ENCODE measurements around the gene TRIML1. TPM values are rescaled to one million over a fixed set of nuclear protein-coding genes. Genes with fewer than 3 reads are reported as not detected.

Gene TRIML1
- total and polyA plus RNA-seq, 9 of the 15 experiments (the other 6 are each of a cell fraction or from before 2014, with no cell fraction given): 0.10 TPM; not detected in 8

- H3K9me3 ChIP-seq (replicated peaks; ENCODE audit: control insufficient read depth, insufficient read depth, low read depth, low read length): no peaks in the 10 kb centered on the region
- FAIRE-seq (no peak), ATAC-seq (no peak), DNase-seq (ENCODE audit: extremely low read depth in 1 of 4, low spot score in 3 of 4) (no peak)
- no peak overlapping the region for H3K4me2 ChIP-seq (ENCODE audit: insufficient read depth, low read length)
- H3K79me2 ChIP-seq (ENCODE audit: control insufficient read depth, insufficient read depth, low read length): no peaks in the 10 kb centered on the region
- no peak for TF ChIP-seq ZSCAN32 (CRISPR knock-in tag; IDR thresholded peaks at IDR 0.05)
- no peak for TF ChIP-seq RFX1 (IDR thresholded peaks at IDR 0.05)
- no peak for TF ChIP-seq NR1H2 (CRISPR knock-in tag; IDR thresholded peaks at IDR 0.05)
- no peak for TF ChIP-seq KHSRP (IDR thresholded peaks at IDR 0.05)
- no peak for TF ChIP-seq ZNF384 (IDR thresholded peaks at IDR 0.05; ENCODE audit: low read depth, low read length)
- no peak for TF ChIP-seq SRSF1 (IDR thresholded peaks at IDR 0.05; ENCODE audit: low read depth, low read length)
- no peak for TF ChIP-seq IRF9 (tag; IDR thresholded peaks at IDR 0.05)
- no peak for TF ChIP-seq ZNF239 (CRISPR knock-in tag; IDR thresholded peaks at IDR 0.05)
- no peak for TF ChIP-seq SOX6 (IDR thresholded peaks at IDR 0.05)
- no peak for TF ChIP-seq NFIX (CRISPR knock-in tag; IDR thresholded peaks at IDR 0.05; ENCODE audit: low read depth)
- no peak for TF ChIP-seq CSDE1 (IDR thresholded peaks at IDR 0.05)
- no peak for TF ChIP-seq HINFP (tag; conservative IDR thresholded peaks at IDR 0.05; ENCODE audit: low read depth)
- TF ChIP-seq MAX (CRISPR knock-in tag; IDR thresholded peaks at IDR 0.05): no peak
- intact Hi-C loops (cut with micrococcal nuclease): no loop called here
- no peaks in the 10 kb centered on the region for H4K20me1 ChIP-seq (replicated peaks; ENCODE audit: control insufficient read depth, insufficient read depth, low read length)
- H2AFZ ChIP-seq (ENCODE audit: low read depth, low read length): no peak overlapping the region
- no peaks in the 10 kb centered on the region for H3K36me3 ChIP-seq (ENCODE audit: control insufficient read depth, insufficient read depth, low read length)
- no peaks in the 10 kb centered on the region for H3K9me1 ChIP-seq (ENCODE audit: control insufficient read depth, insufficient read depth, low read length)
- H3K4me1 ChIP-seq (replicated peaks in 1 of 2; ENCODE audit: control insufficient read depth in 2 of 2, insufficient read depth in 2 of 2, low read length in 2 of 2): no peaks in the 10 kb centered on the region
- no peak overlapping the region for H3K9ac ChIP-seq (ENCODE audit: insufficient read depth in 1 of 2, low read depth in 2 of 2, low read length in 2 of 2)
- H3K27me3 ChIP-seq (ENCODE audit: control insufficient read depth in 2 of 2, insufficient read depth in 2 of 2, low read length in 2 of 2): no peaks in the 10 kb centered on the region
- ChIA-PET POLR2A (no interaction called here), CTCF (ENCODE audit: low intra/inter-chr PET ratio) (no interaction called here)
- H3K4me3 ChIP-seq: no peak overlapping the region
- no TSS peak for BruUV-seq (replicated peaks)
- WGBS (ENCODE audit: insufficient coverage, low coverage, missing lambda C conversion rate): 0% methylated on average over 5 of the region's 5 CpGs
- in situ Hi-C loops (cut with MboI): no loop called here
- H3K27ac ChIP-seq (ENCODE audit: extremely low read depth, low read depth, low read length): no peak overlapping the region
Measured at GRCh38 chr4:188194421-188194820, 55.2 kb downstream of the TRIML1 start.
